Endothelial cell of umbilical vein (primary cell): ENCODE data around the gene APOBEC4. TPM values are rescaled to one million over a fixed set of nuclear protein-coding genes. Genes with fewer than 3 reads are reported as not detected.
A peak's percentile ranks its signal among the peaks of the same experiment; 100 is the strongest.

ENCODE experiments used
- BruUV-seq: library from RNA; stranded (reverse); fragments of 400-500 nt; replicated peaks from 2 replicates; lab custom pipeline; 2021; lab: Mats Ljungman, UMichigan
- CTCF ChIA-PET: fragments of 300-600, 350-600 bp; sonication (Branson Sonifier 250); formaldehyde crosslinking; loops from one replicate; lab custom pipeline; 2021; ENCODE audit warnings: antibody characterized with exemption, inconsistent platforms; lab: Charles Lee
- POLR2A ChIA-PET: fragments of 300-600, 350-600 bp; sonication (Branson Sonifier 250); formaldehyde crosslinking; loops from one replicate; lab custom pipeline; 2021; ENCODE audit warnings: antibody characterized with exemption, inconsistent platforms; lab: Charles Lee
- DNase-seq: peaks from one replicate; pipeline ENCODE4 v3.0.0-alpha.2; 2011; ENCODE audit warnings: low read depth, low spot score
- FAIRE-seq: peaks from 2 replicates; lab custom pipeline; 2011; peaks lifted over from hg19 to GRCh38; lab: Jason Lieb, UNC
- H2AFZ ChIP-seq: 2 replicates; pipeline ENCODE4 v1.6.0; 2012; ENCODE audit warnings: low read depth, low read length, control low read depth, inconsistent platforms
- H3K27ac ChIP-seq: 2 replicates; pipeline ENCODE4 v1.5.1; 2011; ENCODE audit warnings: low read depth, mild to moderate bottlenecking, control low read depth, low read length, moderate library complexity; ENCODE audit not compliant: insufficient read depth
- H3K27me3 ChIP-seq, 2 experiments: 2 replicates each; pipeline versions ENCODE4 v1.6.0 to v1.6.1; 2011; ENCODE audit warnings: low read length in 2 of 2, mixed read lengths in 1 of 2; ENCODE audit not compliant: control insufficient read depth in 2 of 2, insufficient read depth in 2 of 2
- H3K36me3 ChIP-seq, 2 experiments: 2 replicates in 1 of 2; 3 replicates in 1 of 2; pipeline ENCODE4 v1.5.1; 2011; ENCODE audit warnings: low read length in 2 of 2, mild to moderate bottlenecking in 1 of 2, moderate library complexity in 1 of 2; ENCODE audit not compliant: control insufficient read depth in 2 of 2, insufficient read depth in 2 of 2; ENCODE audit errors: extremely low read depth in 1 of 2
- H3K4me1 ChIP-seq: 3 replicates; pipeline ENCODE4 v1.5.1; 2011; ENCODE audit warnings: mild to moderate bottlenecking, low read length; ENCODE audit not compliant: control insufficient read depth, insufficient read depth; ENCODE audit errors: extremely low read depth
- H3K4me2 ChIP-seq: 2 replicates; pipeline ENCODE4 v1.6.1; 2011; ENCODE audit warnings: low read length, control low read depth, mixed read lengths; ENCODE audit not compliant: insufficient read depth
- H3K4me3 ChIP-seq, 3 experiments: fragments of 200-600 bp in 1 of 3; sonication (generic), shearing (Covaris generic) in 1 of 3; replicated peaks in 1 of 3; 2 replicates each; pipeline ENCODE4 v1.5.1; 2011 to 2016; ENCODE audit warnings: control low read depth in 3 of 3, low read length in 3 of 3, mild to moderate bottlenecking in 2 of 3, inconsistent platforms in 1 of 3, low read depth in 1 of 3, moderate library complexity in 1 of 3; ENCODE audit not compliant: insufficient read depth in 1 of 3
- H3K79me2 ChIP-seq: 2 replicates; pipeline ENCODE4 v1.6.0; 2012; ENCODE audit warnings: low read length, inconsistent platforms; ENCODE audit not compliant: control insufficient read depth, insufficient read depth
- H3K9ac ChIP-seq: replicated peaks from 2 replicates; pipeline ENCODE3; 2011; ENCODE audit warnings: low read length, control low read depth; ENCODE audit not compliant: insufficient read depth; ENCODE audit errors: extremely low read depth
- H3K9me1 ChIP-seq: replicated peaks from 3 replicates; pipeline ENCODE4 v1.6.0; 2011; ENCODE audit warnings: mild to moderate bottlenecking, low read length; ENCODE audit not compliant: control insufficient read depth, insufficient read depth; ENCODE audit errors: extremely low read depth
- H3K9me3 ChIP-seq: replicated peaks from 2 replicates; pipeline ENCODE4 v1.5.1; 2012; ENCODE audit warnings: low read length, inconsistent platforms; ENCODE audit not compliant: control insufficient read depth, insufficient read depth
- H4K20me1 ChIP-seq: replicated peaks from 2 replicates; pipeline ENCODE3; 2011; ENCODE audit warnings: mild to moderate bottlenecking, low read length; ENCODE audit not compliant: control insufficient read depth, insufficient read depth; ENCODE audit errors: extremely low read depth
- CTCF ChIP-seq, 2 donors: IDR thresholded peaks; 1 replicate in 1 of 2; 2 replicates in 1 of 2; pipeline ENCODE4 v1.5.1; 2011; ENCODE audit warnings: low read length in 2 of 2, mild to moderate bottlenecking in 2 of 2, moderate library complexity in 2 of 2, control low read depth in 1 of 2, inconsistent platforms in 1 of 2, low read depth in 1 of 2; ENCODE audit not compliant: insufficient read depth in 1 of 2; ENCODE audit errors: extremely low read depth in 1 of 2
- EZH2 ChIP-seq: IDR thresholded peaks from 2 replicates; pipeline ENCODE4 v1.6.1; 2012; ENCODE audit warnings: borderline replicate concordance, low read depth, mild to moderate bottlenecking, moderate library complexity, low read length, inconsistent platforms; ENCODE audit not compliant: severe bottlenecking
- FOS ChIP-seq: IDR thresholded peaks from 2 replicates; pipeline ENCODE4 v1.6.1; 2011; ENCODE audit warnings: mild to moderate bottlenecking, low read length, moderate library complexity, borderline replicate concordance; ENCODE audit not compliant: insufficient read depth
- GATA2 ChIP-seq: IDR thresholded peaks from 2 replicates; pipeline ENCODE4 v1.7.0; 2011; ENCODE audit warnings: low read depth, mild to moderate bottlenecking, moderate library complexity, mixed read lengths, low read length; ENCODE audit not compliant: insufficient read length, insufficient read depth
- JUN ChIP-seq: IDR thresholded peaks from 2 replicates; pipeline ENCODE4 v1.6.1; 2011; ENCODE audit warnings: borderline replicate concordance, low read depth; ENCODE audit not compliant: insufficient read length, insufficient read depth
- MAX ChIP-seq: IDR thresholded peaks from 2 replicates; pipeline ENCODE4 v1.6.1; 2011; ENCODE audit not compliant: insufficient read depth, insufficient read length
- MYC ChIP-seq: IDR thresholded peaks from one replicate; pipeline ENCODE4 v1.6.1; 2011; ENCODE audit warnings: mild to moderate bottlenecking, low read depth, low read length
- POLR2A ChIP-seq: IDR thresholded peaks from 2 replicates; pipeline ENCODE4 v1.6.1; 2012; ENCODE audit warnings: low read depth, mild to moderate bottlenecking, control low read depth, low read length
- POLR2AphosphoS5 ChIP-seq: IDR thresholded peaks from 2 replicates; pipeline ENCODE4 v1.6.1; 2012; ENCODE audit warnings: low read depth, mild to moderate bottlenecking, control low read depth, low read length, moderate library complexity; ENCODE audit not compliant: insufficient read depth
- dilution Hi-C: fragments of 300-500 bp; cut with MboI; formaldehyde crosslinking; loops from one replicate; pipeline ENCODE4 v1.15.0; 2019; ENCODE audit warnings: low sequenced_read_pairs; ENCODE audit not compliant: extremely low pct_ligation_motif_present
- intact Hi-C: fragments of 100-400 bp; cut with micrococcal nuclease; formaldehyde crosslinking; loops from one replicate; pipeline ENCODE4 v1.10.0; 2022
- polyA plus RNA-seq, 4 experiments: library from polyadenylated mRNA; depleted of rRNA in 3 of 4; stranded (reverse) in 3 of 4; unstranded in 1 of 4; fragments of >200 nt; gene quantifications; 2 replicates each; pipeline versions ENCODE4 v1.2.1 to v1.2.3, GENCODE V29; 2011 to 2012; ENCODE audit warnings: missing spikeins in 1 of 4
- total RNA-seq: library from RNA; stranded (reverse); gene quantifications from 2 replicates; pipeline ENCODE4 v1.2.3, GENCODE V29; 2021

Gene APOBEC4
- total and polyA plus RNA-seq, 2 donors (not counting 3 experiments of a cell fraction or from before 2014, with no cell fraction given) = not detected

GRCh38 chr1:183609313-183609712, 43.8 kb downstream of the APOBEC4 start:
- Histone ChIP-seq H3K27me3 (no peaks in the 10 kb centered on the region), H3K9me3 (no peaks in the 10 kb centered on the region), H3K4me2 (no peak overlapping the region), H3K4me3 (no peak overlapping the region), H3K36me3 (no peaks in the 10 kb centered on the region), H2AFZ (peak overlapping the region; percentile 62), H3K79me2 (no peaks in the 10 kb centered on the region), H4K20me1 (no peaks in the 10 kb centered on the region), H3K27ac (no peak overlapping the region), H3K9ac (no peak overlapping the region), H3K4me1 (peaks cover 16% of the 10 kb centered on the region), H3K9me1 (no peaks in the 10 kb centered on the region)
- no TSS peak for BruUV-seq
- dilution Hi-C loops (no loop called here), intact Hi-C loops (no loop called here)
- peak; percentile 66 for FAIRE-seq
- TF ChIP-seq POLR2A (no peak), CTCF (IDR thresholded peaks at IDR 0.05; ENCODE audit: extremely low read depth in 1 of 2, insufficient read depth in 1 of 2, low read depth in 1 of 2, low read length in 2 of 2) (peak; percentile 47 to 50)
- ChIA-PET POLR2A (no interaction called here), CTCF (interaction anchor here (0.8 to 3.8 kb wide), 20 partner anchors 10 to 1083 kb away, joined by 3 to 40 read pairs (median 5); no protein-coding TSS in a partner anchor)
- peak; percentile 45 for DNase-seq

GRCh38 chr1:183607322-183607980, 45.7 kb downstream of the APOBEC4 start:
- Histone ChIP-seq H3K27me3 (no peaks in the 10 kb centered on the region), H3K4me3 (no peak overlapping the region), H3K27ac (no peak overlapping the region), H2AFZ (no peak overlapping the region), H4K20me1 (no peaks in the 10 kb centered on the region), H3K9me3 (no peaks in the 10 kb centered on the region), H3K4me2 (no peak overlapping the region), H3K79me2 (no peaks in the 10 kb centered on the region), H3K36me3 (no peaks in the 10 kb centered on the region), H3K4me1 (peaks cover 16% of the 10 kb centered on the region), H3K9me1 (no peaks in the 10 kb centered on the region), H3K9ac (no peak overlapping the region)
- intact Hi-C loops = no loop called here
- dilution Hi-C loops = no loop called here
- ChIA-PET CTCF (interaction anchor here (0.9 to 3.8 kb wide), 2 partner anchors 18 to 308 kb away, joined by 3 to 40 read pairs; no protein-coding TSS in a partner anchor), POLR2A (no interaction called here)
- TF ChIP-seq FOS = no peak
- no peak for TF ChIP-seq MAX
- no peak for TF ChIP-seq GATA2
- TF ChIP-seq POLR2AphosphoS5 = no peak
- TF ChIP-seq EZH2 = no peak
- TF ChIP-seq JUN = no peak
- TF ChIP-seq MYC = no peak
- no peak for TF ChIP-seq POLR2A
- BruUV-seq = no TSS peak
- FAIRE-seq = no peak
- DNase-seq = no peak
